ENCODE data around the gene CLDN34.
A peak's percentile ranks its signal among the peaks of the same experiment; 100 is the strongest.

GRCh38 chrX:9995855-9996339, 28.7 kb downstream of the CLDN34 start:
- peak; percentile 82 for TF ChIP-seq CTCF (IDR thresholded peaks at IDR 0.05; ENCODE audit: low read depth, low read length)
- no peak for TF ChIP-seq EZH2phosphoT487 (IDR thresholded peaks at IDR 0.05; ENCODE audit: low read depth)
